ENCODE results near the gene ABI1.

The ABI1 gene

DNA sequence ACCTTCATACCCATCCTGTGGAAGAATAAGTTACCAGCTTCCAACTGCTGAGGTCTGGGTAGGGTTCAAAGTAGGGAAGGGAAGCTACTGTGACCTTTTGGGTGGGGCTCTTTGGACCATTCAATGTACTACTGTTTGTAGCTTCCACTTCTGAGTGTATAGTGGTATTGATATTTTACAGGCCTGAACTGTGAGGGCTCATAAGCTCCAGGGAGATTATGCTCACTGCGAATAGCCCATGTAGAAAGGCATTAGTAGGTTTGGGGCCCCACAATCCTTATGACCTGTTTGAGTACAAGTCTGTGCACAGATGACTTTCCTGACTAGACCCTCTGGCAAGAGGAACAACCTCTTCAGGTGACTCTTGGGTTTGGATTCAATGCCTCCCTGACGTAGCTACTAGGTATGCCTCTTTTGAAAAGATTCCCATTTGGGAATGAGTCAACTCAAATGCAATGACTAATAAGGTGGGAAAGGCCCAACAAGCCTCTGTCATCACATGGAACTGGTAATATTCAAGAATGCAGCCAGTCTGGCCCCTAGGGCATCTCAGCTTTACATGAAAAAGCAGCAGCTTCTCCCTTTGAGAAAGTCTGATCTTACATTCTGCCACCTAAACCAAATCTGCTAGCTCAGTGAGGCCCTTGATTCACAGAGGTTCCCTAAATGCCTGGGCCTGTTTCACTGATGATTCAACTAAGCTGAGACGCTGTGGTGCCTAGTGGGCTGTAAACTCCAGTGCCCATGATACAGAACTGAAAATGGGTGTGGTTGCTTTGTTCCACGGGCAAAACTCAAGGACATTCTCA is 79.8 kb downstream of the ABI1 start:
- Histone ChIP-seq H3K9me3 (ENCODE audit: control insufficient read depth, low read length) (no peaks in the 10 kb centered on the region), H3K27me3 (ENCODE audit: control insufficient read depth in 1 of 2, insufficient read depth in 1 of 2, low read length in 2 of 2) (no peaks in the 10 kb centered on the region), H3K18ac (ENCODE audit: low read depth in 1 of 2, low read length in 2 of 2) (no peak overlapping the region), H2AFZ (ENCODE audit: low read depth, low read length) (peak overlapping the region; percentile 10), H2BK120ac (ENCODE audit: low read depth, low read length) (no peak overlapping the region), H3K79me1 (replicated peaks; ENCODE audit: low read length, poor library complexity, severe bottlenecking) (peaks cover 33% of the 10 kb centered on the region), H3K4me2 (ENCODE audit: low read length, poor library complexity, severe bottlenecking) (no peak overlapping the region), H3K27ac (ENCODE audit: low read length, poor library complexity, severe bottlenecking) (peak overlapping the region; percentile 65), H3K14ac (ENCODE audit: low read length in 2 of 2) (no peak overlapping the region), H3K4me1 (ENCODE audit: control insufficient read depth, insufficient read depth, low read depth, low read length) (peaks cover 2% of the 10 kb centered on the region), H4K8ac (ENCODE audit: low read length) (no peak overlapping the region), H3K23ac (ENCODE audit: low read length in 2 of 2) (no peak overlapping the region), H2BK12ac (ENCODE audit: low read length in 2 of 2) (no peak overlapping the region), H2BK5ac (ENCODE audit: low read depth, low read length, poor library complexity, severe bottlenecking) (no peak overlapping the region), H3K4ac (ENCODE audit: low read depth in 1 of 2, low read length in 2 of 2) (peak overlapping the region in 1 of 2 experiments; percentile 20), H2BK15ac (ENCODE audit: low read depth, poor library complexity, severe bottlenecking) (no peak overlapping the region), H3K36me3 (ENCODE audit: control insufficient read depth in 1 of 2, insufficient read depth in 2 of 2, low read depth in 1 of 2, low read length in 2 of 2) (peaks cover 0 to 4% of the 10 kb centered on the region in 2 experiments), H3K4me3 (ENCODE audit: insufficient read depth in 1 of 2, low read depth in 1 of 2, low read length in 2 of 2) (peak overlapping the region in 1 of 2 experiments; percentile 45), H4K91ac (ENCODE audit: low read length) (no peak overlapping the region), H2AK5ac (ENCODE audit: low read length, severe bottlenecking) (no peak overlapping the region), H3K9ac (ENCODE audit: low read length) (peak overlapping the region; percentile 80)
- WGBS, result 81% methylated on average over 4 of the region's 4 CpGs
- DNase-seq, result peak; percentile 81

DNA sequence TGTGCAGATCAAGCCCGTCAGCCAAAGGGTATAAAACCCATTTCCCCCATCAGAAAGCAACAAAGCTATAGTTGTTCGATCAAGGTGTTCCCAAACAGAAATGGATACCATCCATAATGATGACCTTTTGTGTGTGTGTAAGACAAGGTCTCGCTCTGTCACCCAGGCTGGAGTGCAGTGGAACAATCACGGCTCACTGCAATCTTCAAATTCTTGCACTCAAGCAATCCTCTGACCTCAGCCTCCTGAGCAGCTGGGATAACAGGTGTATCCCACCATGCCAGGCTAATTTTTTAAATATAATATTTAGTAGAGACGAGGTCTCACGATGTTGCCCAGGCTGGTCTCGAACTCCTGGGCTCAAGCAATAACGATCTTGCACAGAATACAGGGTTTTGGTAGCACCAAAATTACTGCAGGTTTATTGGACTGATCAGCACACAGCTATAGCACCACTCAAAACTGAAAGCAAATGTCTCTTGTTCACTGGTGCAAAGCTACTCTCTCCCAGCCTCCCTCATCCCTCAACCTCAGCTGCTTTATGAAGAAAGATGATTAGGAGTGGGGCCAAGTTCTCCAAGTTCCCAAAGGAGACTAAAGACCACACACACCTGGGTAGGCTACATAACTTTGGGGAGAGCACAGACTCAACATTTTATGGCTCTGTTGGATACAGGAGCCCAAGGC is 80.5 kb downstream of the ABI1 start:
- no peak overlapping the region for H3K18ac ChIP-seq (ENCODE audit: low read depth in 1 of 2, low read length in 2 of 2)
- no peak for DNase-seq
- H3K4me2 ChIP-seq (ENCODE audit: low read length, poor library complexity, severe bottlenecking), result no peak overlapping the region
- no peak overlapping the region for H3K23ac ChIP-seq (ENCODE audit: low read length in 2 of 2)
- no peak overlapping the region for H3K4ac ChIP-seq (ENCODE audit: low read depth in 1 of 2, low read length in 2 of 2)
- peaks cover 2% of the 10 kb centered on the region for H3K4me1 ChIP-seq (ENCODE audit: control insufficient read depth, insufficient read depth, low read depth, low read length)
- H3K79me1 ChIP-seq (replicated peaks; ENCODE audit: low read length, poor library complexity, severe bottlenecking), result peaks cover 33% of the 10 kb centered on the region
- H2BK12ac ChIP-seq (ENCODE audit: low read length in 2 of 2), result no peak overlapping the region
- no peak overlapping the region for H2BK120ac ChIP-seq (ENCODE audit: low read depth, low read length)
- no peak overlapping the region for H2AK5ac ChIP-seq (ENCODE audit: low read length, severe bottlenecking)
- no peaks in the 10 kb centered on the region for H3K36me3 ChIP-seq (ENCODE audit: control insufficient read depth in 1 of 2, insufficient read depth in 2 of 2, low read depth in 1 of 2, low read length in 2 of 2)
- WGBS, result 97% methylated on average over 7 of the region's 8 CpGs
- no peak overlapping the region for H2AFZ ChIP-seq (ENCODE audit: low read depth, low read length)
- no peak overlapping the region for H4K91ac ChIP-seq (ENCODE audit: low read length)
- no peak overlapping the region for H2BK15ac ChIP-seq (ENCODE audit: low read depth, poor library complexity, severe bottlenecking)
- H3K9ac ChIP-seq (ENCODE audit: low read length), result peak overlapping the region; percentile 80
- H2BK5ac ChIP-seq (ENCODE audit: low read depth, low read length, poor library complexity, severe bottlenecking), result no peak overlapping the region
- peak overlapping the region in 1 of 2 experiments; percentile 13 for H3K4me3 ChIP-seq (ENCODE audit: insufficient read depth in 1 of 2, low read depth in 1 of 2, low read length in 2 of 2)
- no peak overlapping the region for H3K14ac ChIP-seq (ENCODE audit: low read length in 2 of 2)
- no peak overlapping the region for H4K8ac ChIP-seq (ENCODE audit: low read length)
- no peaks in the 10 kb centered on the region for H3K9me3 ChIP-seq (ENCODE audit: control insufficient read depth, low read length)
- no peaks in the 10 kb centered on the region for H3K27me3 ChIP-seq (ENCODE audit: control insufficient read depth in 1 of 2, insufficient read depth in 1 of 2, low read length in 2 of 2)
- peak overlapping the region; percentile 22 for H3K27ac ChIP-seq (ENCODE audit: low read length, poor library complexity, severe bottlenecking)

DNA sequence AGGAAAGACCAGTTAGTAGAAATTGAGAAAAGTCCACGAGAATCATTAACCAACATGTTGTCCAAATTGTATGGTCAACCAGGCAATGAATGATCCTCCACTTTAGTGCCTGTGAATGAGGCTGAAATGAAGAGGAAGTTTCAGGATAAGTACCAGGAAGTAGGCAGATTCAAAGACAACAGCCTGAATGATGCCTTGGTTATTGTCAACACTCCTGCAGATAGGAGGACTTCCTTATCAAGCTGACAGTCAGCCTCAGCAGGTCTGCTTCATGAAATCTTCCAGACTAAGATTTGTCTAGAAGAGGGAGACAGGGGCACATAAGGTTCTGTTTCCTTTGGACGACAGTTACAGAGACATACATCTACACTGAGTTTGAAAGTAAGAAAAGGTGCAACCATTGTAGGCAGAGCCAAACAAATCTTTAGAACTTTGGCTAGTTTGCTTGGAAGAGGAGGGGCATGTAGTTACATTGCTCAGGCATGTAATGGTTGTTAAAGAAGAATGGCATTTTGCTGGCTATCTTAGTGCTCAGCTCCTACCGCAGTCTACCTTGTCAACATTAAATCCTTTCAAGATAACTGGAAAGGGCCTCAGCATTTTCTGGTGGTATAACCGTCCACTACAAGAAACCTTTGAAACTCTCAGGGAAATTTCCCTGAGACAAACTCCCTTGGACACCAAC is 81.4 kb downstream of the ABI1 start:
- Histone ChIP-seq H3K18ac (ENCODE audit: low read depth in 1 of 2, low read length in 2 of 2) (no peak overlapping the region), H3K4me1 (ENCODE audit: control insufficient read depth, insufficient read depth, low read depth, low read length) (peaks cover 2% of the 10 kb centered on the region), H3K4ac (ENCODE audit: low read depth in 1 of 2, low read length in 2 of 2) (no peak overlapping the region), H2BK120ac (ENCODE audit: low read depth, low read length) (no peak overlapping the region), H2BK5ac (ENCODE audit: low read depth, low read length, poor library complexity, severe bottlenecking) (no peak overlapping the region), H3K79me1 (replicated peaks; ENCODE audit: low read length, poor library complexity, severe bottlenecking) (peaks cover 29% of the 10 kb centered on the region), H3K4me2 (ENCODE audit: low read length, poor library complexity, severe bottlenecking) (no peak overlapping the region), H3K36me3 (ENCODE audit: control insufficient read depth in 1 of 2, insufficient read depth in 2 of 2, low read depth in 1 of 2, low read length in 2 of 2) (no peaks in the 10 kb centered on the region), H4K91ac (ENCODE audit: low read length) (no peak overlapping the region), H2AK5ac (ENCODE audit: low read length, severe bottlenecking) (no peak overlapping the region), H4K8ac (ENCODE audit: low read length) (no peak overlapping the region), H2AFZ (ENCODE audit: low read depth, low read length) (no peak overlapping the region), H3K27ac (ENCODE audit: low read length, poor library complexity, severe bottlenecking) (no peak overlapping the region), H3K9ac (ENCODE audit: low read length) (no peak overlapping the region), H3K4me3 (ENCODE audit: insufficient read depth in 1 of 2, low read depth in 1 of 2, low read length in 2 of 2) (no peak overlapping the region), H3K9me3 (ENCODE audit: control insufficient read depth, low read length) (no peaks in the 10 kb centered on the region), H3K23ac (ENCODE audit: low read length in 2 of 2) (no peak overlapping the region), H3K14ac (ENCODE audit: low read length in 2 of 2) (no peak overlapping the region), H2BK15ac (ENCODE audit: low read depth, poor library complexity, severe bottlenecking) (no peak overlapping the region), H2BK12ac (ENCODE audit: low read length in 2 of 2) (no peak overlapping the region), H3K27me3 (ENCODE audit: control insufficient read depth in 1 of 2, insufficient read depth in 1 of 2, low read length in 2 of 2) (no peaks in the 10 kb centered on the region)
- DNase-seq, result no peak
- 83% methylated on average over 4 of the region's 4 CpGs for WGBS

DNA sequence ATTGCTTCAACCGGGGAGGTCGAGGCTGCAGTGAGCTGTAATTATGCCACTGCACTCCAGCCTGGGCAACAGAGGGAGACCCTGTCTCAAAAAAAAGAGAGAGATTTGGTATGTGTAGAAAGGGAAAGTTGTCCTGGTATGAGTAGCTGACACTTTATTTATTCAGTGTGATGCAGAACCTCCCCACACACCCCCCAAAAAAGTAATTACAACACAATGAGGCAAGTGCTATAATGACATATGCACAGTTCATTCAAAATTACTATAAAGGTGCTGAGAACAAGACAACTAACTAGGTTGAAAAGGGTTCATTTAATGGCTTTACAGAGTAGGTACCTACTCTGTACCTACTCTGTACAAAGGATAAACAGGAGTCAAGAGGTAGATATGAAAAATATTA is 83.1 kb downstream of the ABI1 start:
- no peak overlapping the region for H3K18ac ChIP-seq (ENCODE audit: low read depth in 1 of 2, low read length in 2 of 2)
- no peak overlapping the region for H2BK120ac ChIP-seq (ENCODE audit: low read depth, low read length)
- H3K9ac ChIP-seq (ENCODE audit: low read length), result no peak overlapping the region
- no peak overlapping the region for H2BK5ac ChIP-seq (ENCODE audit: low read depth, low read length, poor library complexity, severe bottlenecking)
- H2AK5ac ChIP-seq (ENCODE audit: low read length, severe bottlenecking), result no peak overlapping the region
- H3K4ac ChIP-seq (ENCODE audit: low read depth in 1 of 2, low read length in 2 of 2), result no peak overlapping the region
- no peak overlapping the region for H2AFZ ChIP-seq (ENCODE audit: low read depth, low read length)
- no peak overlapping the region for H3K23ac ChIP-seq (ENCODE audit: low read length in 2 of 2)
- H3K79me1 ChIP-seq (replicated peaks; ENCODE audit: low read length, poor library complexity, severe bottlenecking), result peaks cover 22% of the 10 kb centered on the region
- no peaks in the 10 kb centered on the region for H3K36me3 ChIP-seq (ENCODE audit: control insufficient read depth in 1 of 2, insufficient read depth in 2 of 2, low read depth in 1 of 2, low read length in 2 of 2)
- no peaks in the 10 kb centered on the region for H3K27me3 ChIP-seq (ENCODE audit: control insufficient read depth in 1 of 2, insufficient read depth in 1 of 2, low read length in 2 of 2)
- H3K4me3 ChIP-seq (ENCODE audit: insufficient read depth in 1 of 2, low read depth in 1 of 2, low read length in 2 of 2), result no peak overlapping the region
- no peaks in the 10 kb centered on the region for H3K9me3 ChIP-seq (ENCODE audit: control insufficient read depth, low read length)
- no peak for DNase-seq
- H3K27ac ChIP-seq (ENCODE audit: low read length, poor library complexity, severe bottlenecking), result no peak overlapping the region
- no peak overlapping the region for H2BK12ac ChIP-seq (ENCODE audit: low read length in 2 of 2)
- peaks cover 2% of the 10 kb centered on the region for H3K4me1 ChIP-seq (ENCODE audit: control insufficient read depth, insufficient read depth, low read depth, low read length)
- H4K8ac ChIP-seq (ENCODE audit: low read length), result no peak overlapping the region
- H4K91ac ChIP-seq (ENCODE audit: low read length), result no peak overlapping the region
- no peak overlapping the region for H2BK15ac ChIP-seq (ENCODE audit: low read depth, poor library complexity, severe bottlenecking)
- WGBS, result 100% methylated on average over 2 of the region's 2 CpGs
- no peak overlapping the region for H3K4me2 ChIP-seq (ENCODE audit: low read length, poor library complexity, severe bottlenecking)
- no peak overlapping the region for H3K14ac ChIP-seq (ENCODE audit: low read length in 2 of 2)

Data from mesenchymal stem cell (in vitro differentiated cells and primary cell).